Activated naive CD4-positive, alpha-beta T cell treated with anti-CD3 and anti-CD28 coated beads, Interleukin-2, amount 50 U/mL, for 24 hours (primary cell): Measurements from ENCODE around the gene FPGS.
"Not testable (repeated sequence)": the region's sequence is repeated elsewhere in the genome, so short reads cannot be mapped to it uniquely, and the experiment has no call there.

Experiments
- H3K27ac Mint-ChIP-seq: one replicate; pipeline ENCODE4 v1.8.0; 2021; ENCODE audit warnings: mild to moderate bottlenecking, mixed read lengths
- H3K27me3 Mint-ChIP-seq: one replicate; pipeline ENCODE4 v1.8.0; 2021; ENCODE audit warnings: mixed read lengths
- H3K36me3 Mint-ChIP-seq: one replicate; pipeline ENCODE4 v1.8.0; 2021; ENCODE audit warnings: mixed read lengths
- H3K4me1 Mint-ChIP-seq: one replicate; pipeline ENCODE4 v1.8.0; 2021; ENCODE audit warnings: mixed read lengths
- H3K4me3 Mint-ChIP-seq: one replicate; pipeline ENCODE4 v1.8.0; 2021; ENCODE audit warnings: mild to moderate bottlenecking, mixed read lengths
- H3K9me3 Mint-ChIP-seq: one replicate; pipeline ENCODE4 v1.8.0; 2021; ENCODE audit warnings: mixed read lengths

FPGS gene

DNA sequence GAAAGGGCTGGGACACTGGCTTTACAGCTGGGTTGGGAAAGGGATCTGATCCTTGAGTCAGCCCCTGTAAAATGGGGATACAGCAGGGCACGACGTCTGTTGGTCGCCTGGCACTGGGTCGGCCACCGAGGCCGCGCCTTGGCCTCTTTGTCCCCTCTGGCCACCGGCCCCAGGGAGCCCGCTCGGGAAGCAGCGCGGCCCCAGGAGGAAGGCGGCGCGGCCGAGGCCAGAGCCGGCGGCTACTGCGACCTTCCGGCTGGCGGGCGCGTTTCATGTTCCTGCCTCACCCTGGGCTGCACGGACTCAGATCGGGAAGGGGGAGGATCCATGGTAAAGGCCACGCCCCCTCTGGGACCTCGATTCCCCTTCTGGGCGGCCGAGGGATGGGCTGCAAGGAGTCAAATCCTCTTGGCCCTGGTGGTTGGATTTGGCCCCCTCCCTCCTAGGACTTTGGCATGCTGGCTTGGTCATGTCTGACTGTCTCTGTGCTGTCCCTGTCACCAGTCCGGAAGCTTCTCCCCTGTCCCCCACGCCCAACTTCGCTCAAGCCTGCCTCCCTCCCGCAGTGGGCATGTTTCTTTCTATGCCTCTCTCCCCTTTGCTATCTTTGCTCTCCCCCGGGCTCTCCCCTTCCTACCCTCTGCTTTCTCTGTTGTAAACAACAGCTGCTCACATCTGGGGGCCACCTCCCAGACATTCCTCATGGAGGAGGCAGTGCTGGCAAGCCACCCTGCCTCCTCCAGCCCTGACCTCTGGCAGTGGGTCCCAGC is 25.8 kb downstream of the FPGS start:
- H3K27ac Mint-ChIP-seq, result peak overlapping the region; percentile 51
- H3K4me1 Mint-ChIP-seq, result peaks cover 10% of the 10 kb centered on the region
- H3K4me3 Mint-ChIP-seq, result no peak overlapping the region
- peaks cover 2% of the 10 kb centered on the region for H3K36me3 Mint-ChIP-seq
- H3K9me3 Mint-ChIP-seq, result no peaks in the 10 kb centered on the region
- H3K27me3 Mint-ChIP-seq, result no peaks in the 10 kb centered on the region

DNA sequence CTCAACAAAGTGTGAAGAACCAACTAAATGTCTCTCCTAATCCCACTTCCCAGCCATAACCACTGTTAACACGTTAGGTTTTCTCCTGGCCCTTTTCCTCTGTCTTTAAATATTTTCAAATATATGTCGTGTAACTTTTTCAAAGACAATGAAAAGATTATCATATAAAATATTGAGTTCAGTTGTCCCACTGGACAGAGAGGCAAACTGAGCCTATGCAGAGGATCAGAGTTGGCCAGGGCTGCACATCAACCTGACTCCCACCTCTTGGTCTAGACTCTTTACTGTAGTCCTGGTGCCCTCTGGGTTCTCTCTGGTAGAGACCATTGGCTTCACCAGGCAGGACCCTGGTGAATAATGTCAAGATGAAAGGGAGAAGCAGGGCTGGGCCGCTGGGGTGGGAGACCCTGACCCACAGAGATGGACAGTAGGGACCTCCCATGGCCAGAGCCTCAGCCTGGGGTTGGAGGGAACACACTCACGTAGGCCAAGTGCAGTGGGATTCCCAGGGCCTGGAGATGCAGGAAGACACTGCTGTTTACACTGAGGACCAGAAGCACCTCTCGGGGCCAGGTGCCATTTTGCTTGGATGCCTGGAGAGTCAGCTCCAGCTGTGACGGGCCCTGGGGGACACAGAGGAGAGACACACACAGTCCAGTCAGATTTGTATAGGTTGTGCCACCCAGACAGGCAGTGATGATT is 26.7 kb downstream of the FPGS start:
- H3K4me3 Mint-ChIP-seq, result no peak overlapping the region
- no peaks in the 10 kb centered on the region for H3K36me3 Mint-ChIP-seq
- H3K27ac Mint-ChIP-seq, result peak overlapping the region; percentile 62
- no peaks in the 10 kb centered on the region for H3K9me3 Mint-ChIP-seq
- peaks cover 14% of the 10 kb centered on the region for H3K4me1 Mint-ChIP-seq
- H3K27me3 Mint-ChIP-seq, result no peaks in the 10 kb centered on the region

DNA sequence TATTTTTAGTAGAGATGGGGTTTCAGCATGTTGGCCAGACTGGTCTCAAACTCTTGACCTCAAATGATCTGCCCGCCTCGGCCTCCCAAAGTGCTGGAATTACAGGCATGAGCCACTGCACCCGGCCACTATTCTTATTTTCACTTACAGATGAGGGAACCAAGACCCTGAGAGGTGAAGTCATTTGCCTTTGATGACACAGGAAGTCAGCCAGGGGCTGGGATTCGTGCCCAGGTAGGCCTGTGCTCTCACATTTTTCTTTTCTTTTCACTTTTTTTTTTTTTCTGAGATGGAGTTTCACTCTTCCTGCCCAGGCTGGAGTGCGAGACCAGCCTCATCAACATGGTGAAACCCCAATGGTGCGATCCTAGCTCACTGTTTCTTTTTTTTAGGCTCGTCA is 29.6 kb downstream of the FPGS start:
- H3K9me3 Mint-ChIP-seq, result no peaks in the 10 kb centered on the region
- H3K4me1 Mint-ChIP-seq, result peaks cover 17% of the 10 kb centered on the region
- H3K36me3 Mint-ChIP-seq, result no peaks in the 10 kb centered on the region
- peak overlapping the region; percentile 85 for H3K27ac Mint-ChIP-seq
- H3K27me3 Mint-ChIP-seq, result no peaks in the 10 kb centered on the region
- H3K4me3 Mint-ChIP-seq, result peak overlapping the region; percentile 43

DNA sequence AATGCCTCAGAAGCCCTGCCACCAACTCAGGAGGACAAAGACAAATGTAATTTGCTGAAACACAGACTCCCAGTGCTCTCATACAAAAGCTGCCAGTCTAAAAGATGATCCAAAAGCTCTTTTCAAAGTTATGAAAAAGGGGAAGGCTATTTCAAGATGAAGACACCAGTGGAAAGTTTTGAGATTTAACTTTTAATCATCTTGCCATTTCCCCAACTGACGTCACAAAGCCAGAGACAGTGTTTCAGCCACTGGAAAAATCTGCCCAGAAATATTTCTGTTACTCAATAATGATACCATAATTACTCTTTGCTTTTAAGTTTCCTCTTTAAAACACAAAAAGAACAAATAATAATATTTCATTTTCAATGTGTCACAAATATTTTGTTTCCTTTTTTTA is 30.9 kb downstream of the FPGS start:
- Mint-ChIP-seq H3K36me3 (no peaks in the 10 kb centered on the region), H3K4me3 (no peak overlapping the region), H3K27me3 (no peaks in the 10 kb centered on the region), H3K9me3 (no peaks in the 10 kb centered on the region), H3K4me1 (peaks cover 17% of the 10 kb centered on the region), H3K27ac (no peak overlapping the region)

DNA sequence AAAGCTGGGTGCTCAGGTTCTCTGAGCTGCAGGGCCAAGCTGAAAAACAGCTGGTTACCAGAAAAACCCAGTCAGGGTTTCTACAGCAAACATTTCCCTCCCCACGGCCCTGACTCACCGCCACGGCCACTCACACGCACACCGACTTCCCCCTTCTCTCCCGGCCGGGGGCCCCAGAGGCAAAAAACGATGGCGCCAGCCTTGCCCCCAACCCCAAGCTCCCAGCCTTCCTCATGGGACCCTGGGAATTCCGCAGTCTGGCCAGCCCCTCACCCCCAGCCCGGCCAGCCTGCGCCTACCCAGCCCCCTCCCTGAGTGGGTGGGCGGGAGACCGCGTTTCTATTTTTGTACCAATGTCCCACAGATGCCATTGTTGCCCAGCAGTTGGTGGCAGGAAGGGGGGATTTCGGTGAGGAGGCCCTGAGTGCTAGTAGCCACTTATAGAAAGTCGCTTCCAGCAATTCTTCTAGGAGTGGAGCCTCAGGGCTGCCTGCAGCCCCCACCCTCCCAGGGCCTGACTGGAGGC is 33.4 kb downstream of the FPGS start:
- Mint-ChIP-seq H3K4me1 (peaks cover 17% of the 10 kb centered on the region), H3K27ac (no peak overlapping the region), H3K36me3 (no peaks in the 10 kb centered on the region)

DNA sequence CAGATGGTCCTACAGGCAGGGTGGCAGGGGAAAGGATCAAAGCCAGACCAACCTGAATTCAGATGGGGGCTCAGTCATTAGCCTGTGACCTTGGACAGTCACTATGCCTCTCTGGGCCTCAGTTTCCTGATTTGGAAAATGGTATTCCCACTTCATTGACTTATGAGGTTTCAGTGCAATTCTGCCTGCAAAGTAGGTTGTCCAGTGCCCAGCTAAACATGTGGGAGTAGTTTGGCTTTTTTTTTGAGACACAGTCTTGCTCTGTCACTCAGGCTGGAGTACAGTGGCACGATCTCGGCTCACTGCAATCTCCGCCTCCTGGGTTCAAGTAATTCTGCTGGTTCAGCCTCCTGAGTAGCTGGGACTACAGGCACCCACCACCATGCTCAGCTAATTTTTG is 33.9 kb downstream of the FPGS start:
- not testable (repeated sequence) for H3K9me3 Mint-ChIP-seq, H3K27me3 Mint-ChIP-seq, H3K36me3 Mint-ChIP-seq, H3K27ac Mint-ChIP-seq, H3K4me3 Mint-ChIP-seq
- H3K4me1 Mint-ChIP-seq, result peaks cover 17% of the 10 kb centered on the region

More for the DNA sequence above, 33.4 kb downstream of the FPGS start:
- H3K9me3 Mint-ChIP-seq, result no peaks in the 10 kb centered on the region
- no peaks in the 10 kb centered on the region for H3K27me3 Mint-ChIP-seq
- no peak overlapping the region for H3K4me3 Mint-ChIP-seq

DNA sequence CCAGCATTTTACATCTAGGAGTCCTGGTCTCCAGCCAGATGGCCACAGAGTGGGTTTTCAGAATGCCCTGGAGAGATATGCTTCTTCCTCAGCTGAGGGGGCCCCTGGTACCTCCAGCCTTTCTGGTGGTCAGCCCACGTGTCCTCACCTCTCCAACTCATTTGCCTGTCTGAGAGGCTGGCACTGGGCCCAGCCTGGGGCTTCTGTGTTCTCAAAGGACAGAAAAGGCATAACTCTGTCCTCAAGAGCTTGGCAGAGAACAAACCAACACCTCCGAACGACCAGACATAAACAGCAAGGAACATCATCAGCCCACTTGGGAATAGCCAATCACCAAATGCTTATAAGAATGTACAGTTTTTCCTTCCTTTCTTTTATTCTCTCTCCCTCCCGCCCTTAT is 34.7 kb downstream of the FPGS start:
- peaks cover 1% of the 10 kb centered on the region for H3K36me3 Mint-ChIP-seq
- peaks cover 14% of the 10 kb centered on the region for H3K4me1 Mint-ChIP-seq
- no peak overlapping the region for H3K4me3 Mint-ChIP-seq
- H3K27me3 Mint-ChIP-seq, result no peaks in the 10 kb centered on the region
- no peak overlapping the region for H3K27ac Mint-ChIP-seq
- H3K9me3 Mint-ChIP-seq, result no peaks in the 10 kb centered on the region

DNA sequence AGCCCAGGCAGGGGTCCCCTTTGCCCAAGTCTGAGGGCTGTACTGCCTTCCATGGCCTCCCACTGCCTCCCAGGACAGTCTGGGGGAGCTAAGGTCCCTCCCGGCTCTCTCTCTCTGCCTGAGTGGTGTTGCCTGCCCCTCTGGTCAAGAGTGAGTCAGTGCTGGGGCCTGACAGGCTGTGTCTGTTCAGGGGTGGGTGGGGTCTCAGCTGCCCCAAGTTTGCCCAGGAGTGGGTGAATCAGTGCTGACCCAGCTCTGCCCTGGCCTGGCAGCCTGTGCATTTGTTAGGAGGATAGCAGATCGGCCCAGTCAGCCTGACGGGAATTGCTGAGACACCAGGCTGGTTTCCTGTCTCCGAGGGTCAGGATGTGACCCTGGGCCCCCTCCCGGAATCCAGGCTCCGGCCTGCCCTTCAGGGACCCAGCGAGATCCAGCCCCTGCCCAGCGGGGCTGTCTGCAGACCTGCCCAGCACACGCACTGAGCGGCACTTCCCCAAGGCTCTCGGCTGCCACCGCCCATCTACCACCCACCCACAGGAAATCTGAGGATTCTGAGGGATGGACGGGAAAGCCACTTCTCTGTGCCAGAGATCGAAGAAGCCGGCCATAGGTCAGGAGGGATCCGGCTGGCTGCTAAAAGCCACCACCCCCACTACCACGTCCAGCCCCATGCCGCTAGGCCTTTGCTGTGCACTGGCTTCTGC is 35.8 kb downstream of the FPGS start:
- no peaks in the 10 kb centered on the region for H3K27me3 Mint-ChIP-seq
- H3K9me3 Mint-ChIP-seq, result no peaks in the 10 kb centered on the region
- H3K4me3 Mint-ChIP-seq, result no peak overlapping the region
- peaks cover 1% of the 10 kb centered on the region for H3K36me3 Mint-ChIP-seq
- peaks cover 6% of the 10 kb centered on the region for H3K4me1 Mint-ChIP-seq
- no peak overlapping the region for H3K27ac Mint-ChIP-seq

DNA sequence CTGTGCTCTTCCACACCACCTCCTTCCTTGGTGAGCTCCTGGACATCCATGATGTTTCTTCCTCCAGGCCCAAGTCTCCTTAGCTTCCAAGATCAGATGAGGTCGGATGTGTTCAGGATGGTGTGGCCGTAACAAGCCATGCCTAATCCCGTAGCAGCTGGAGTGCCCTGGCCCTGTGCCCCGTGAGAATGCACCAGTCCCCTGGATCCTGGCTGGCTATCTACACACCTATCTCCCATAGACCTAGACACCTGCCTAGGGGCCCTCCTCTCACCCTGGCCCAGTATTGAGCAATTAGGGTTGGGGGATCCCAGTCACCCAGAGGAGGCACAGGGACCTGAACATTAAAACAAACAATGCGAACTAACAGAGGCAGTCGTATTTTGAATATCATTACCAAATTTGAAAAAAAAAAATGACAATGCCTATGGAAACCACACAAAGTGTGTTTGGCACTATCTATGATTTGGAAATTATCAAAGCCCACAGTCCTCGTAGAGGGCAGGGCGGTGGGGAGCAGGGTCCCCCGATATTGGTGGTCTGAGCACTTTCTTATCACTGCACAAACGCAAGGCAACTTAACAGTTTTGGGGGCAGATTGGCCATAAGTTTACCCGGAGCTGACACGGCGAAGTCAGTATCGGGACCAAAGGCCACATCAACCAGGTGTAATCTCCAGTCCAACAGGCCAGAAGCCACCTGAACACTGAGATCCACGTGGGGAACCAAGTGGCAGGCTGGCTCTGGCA is 38.6 kb downstream of the FPGS start:
- Mint-ChIP-seq H3K4me3 (no peak overlapping the region), H3K4me1 (no peaks in the 10 kb centered on the region), H3K36me3 (peaks cover 1% of the 10 kb centered on the region), H3K27me3 (no peaks in the 10 kb centered on the region), H3K27ac (no peak overlapping the region), H3K9me3 (no peaks in the 10 kb centered on the region)

DNA sequence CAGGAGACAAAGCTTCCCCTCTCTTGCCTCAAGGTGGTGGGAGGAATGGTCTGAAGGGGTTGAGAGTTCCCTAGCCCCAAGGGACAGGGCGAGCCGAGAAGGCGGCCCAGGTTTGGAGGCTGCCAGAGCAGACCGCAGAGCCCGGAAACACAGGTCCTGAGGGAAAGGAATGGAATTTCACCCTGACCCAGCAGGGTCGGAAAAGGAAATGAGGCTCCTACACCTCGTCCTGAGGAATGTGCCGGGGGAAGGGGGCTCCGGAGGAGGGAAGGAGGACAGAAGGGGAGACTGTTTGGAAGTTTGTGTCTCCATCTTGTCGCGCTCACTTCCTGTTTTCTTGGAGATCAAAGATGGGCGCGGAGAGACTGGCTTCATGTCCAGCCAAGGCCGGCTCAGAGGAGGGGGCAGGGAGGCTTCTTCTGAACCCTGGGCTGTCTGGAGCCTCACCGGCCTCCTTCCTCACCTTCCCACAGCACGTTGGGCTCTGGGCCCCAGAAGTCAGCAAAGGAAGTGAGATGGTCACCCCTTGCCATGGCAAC is 42.2 kb downstream of the FPGS start:
- Mint-ChIP-seq H3K27me3 (no peaks in the 10 kb centered on the region), H3K4me3 (no peak overlapping the region), H3K4me1 (no peaks in the 10 kb centered on the region), H3K9me3 (no peaks in the 10 kb centered on the region), H3K27ac (no peak overlapping the region), H3K36me3 (peaks cover 13% of the 10 kb centered on the region)

DNA sequence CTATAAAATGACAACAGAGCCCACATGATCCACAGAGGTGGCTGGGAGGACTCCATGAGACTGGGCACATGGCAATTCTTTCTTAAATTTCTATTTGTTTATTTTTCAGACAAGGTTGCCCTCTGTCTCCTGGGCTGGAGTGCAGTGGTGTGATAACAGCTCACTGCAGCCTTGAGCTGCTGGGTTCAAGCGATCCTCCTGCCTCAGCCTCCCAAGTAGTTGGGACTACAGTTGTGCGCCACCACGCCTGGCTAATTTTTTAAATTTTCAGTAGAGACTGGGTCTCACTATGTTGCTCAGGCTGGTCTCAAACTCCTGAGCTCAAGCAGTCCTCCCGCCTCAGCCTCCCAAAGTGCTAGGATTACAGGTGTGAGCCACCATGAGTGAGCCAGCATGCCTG is 42.9 kb downstream of the FPGS start:
- not testable (repeated sequence) for H3K9me3 Mint-ChIP-seq, H3K4me1 Mint-ChIP-seq, H3K27ac Mint-ChIP-seq, H3K27me3 Mint-ChIP-seq, H3K4me3 Mint-ChIP-seq
- H3K36me3 Mint-ChIP-seq, result peaks cover 16% of the 10 kb centered on the region

DNA sequence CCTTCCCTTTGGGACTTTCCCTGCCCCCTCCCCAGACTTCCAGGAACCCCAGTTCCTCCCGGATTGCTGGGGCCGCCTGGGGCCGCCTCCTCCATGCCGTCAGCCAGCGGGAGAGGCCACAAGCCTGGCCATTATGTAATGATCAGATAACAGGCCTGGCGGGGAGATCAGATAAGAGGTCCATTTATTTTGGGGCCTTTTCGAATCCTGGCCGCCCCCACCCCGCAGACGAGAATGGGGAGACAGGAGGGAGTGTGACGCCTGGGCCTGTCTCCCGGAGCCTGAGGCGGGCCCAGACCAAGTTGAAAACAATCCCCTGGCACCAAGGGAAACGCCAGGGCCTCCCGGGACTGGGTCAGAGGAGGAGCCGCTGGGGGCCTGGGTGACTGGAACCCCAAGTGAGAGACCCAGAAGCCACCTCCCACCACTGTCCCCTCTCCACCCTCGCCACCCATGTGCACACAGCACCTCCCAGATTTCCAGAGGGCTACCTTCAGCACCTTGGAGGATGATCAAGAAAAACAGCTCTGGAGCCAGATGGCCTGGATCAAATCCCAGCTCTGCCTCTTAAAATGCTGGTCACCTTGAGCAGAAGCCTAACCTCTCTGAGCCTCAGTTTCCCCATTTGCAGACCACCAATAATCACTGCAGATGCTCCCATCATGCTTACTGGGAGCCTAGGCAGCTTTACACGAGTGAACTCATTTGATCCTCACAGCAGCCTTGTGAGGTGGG is 43.9 kb downstream of the FPGS start:
- Mint-ChIP-seq H3K27me3 (no peaks in the 10 kb centered on the region), H3K27ac (no peak overlapping the region), H3K4me3 (no peak overlapping the region), H3K9me3 (no peaks in the 10 kb centered on the region), H3K4me1 (peaks cover 1% of the 10 kb centered on the region), H3K36me3 (peaks cover 14% of the 10 kb centered on the region)

DNA sequence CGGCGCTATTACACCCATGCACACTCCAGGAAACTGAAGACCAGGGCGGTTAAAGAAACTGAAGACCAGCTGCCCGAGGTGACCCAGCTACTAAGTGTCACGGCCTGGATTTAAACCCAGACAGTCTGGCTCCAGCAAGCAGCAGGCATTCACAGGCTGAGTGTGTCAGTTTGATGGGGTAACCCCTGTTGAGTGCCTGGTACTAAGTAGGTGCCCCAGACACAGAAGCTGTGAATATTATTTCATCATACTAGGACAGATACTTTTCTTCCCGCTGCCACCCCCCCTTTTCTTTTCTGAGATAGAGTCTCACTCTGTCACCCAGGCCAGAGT is 44.5 kb downstream of the FPGS start:
- H3K36me3 Mint-ChIP-seq, result peaks cover 14% of the 10 kb centered on the region
- H3K27me3 Mint-ChIP-seq, result no peaks in the 10 kb centered on the region
- H3K27ac Mint-ChIP-seq, result no peak overlapping the region
- peaks cover 7% of the 10 kb centered on the region for H3K4me1 Mint-ChIP-seq
- H3K4me3 Mint-ChIP-seq, result no peak overlapping the region
- H3K9me3 Mint-ChIP-seq, result no peaks in the 10 kb centered on the region

DNA sequence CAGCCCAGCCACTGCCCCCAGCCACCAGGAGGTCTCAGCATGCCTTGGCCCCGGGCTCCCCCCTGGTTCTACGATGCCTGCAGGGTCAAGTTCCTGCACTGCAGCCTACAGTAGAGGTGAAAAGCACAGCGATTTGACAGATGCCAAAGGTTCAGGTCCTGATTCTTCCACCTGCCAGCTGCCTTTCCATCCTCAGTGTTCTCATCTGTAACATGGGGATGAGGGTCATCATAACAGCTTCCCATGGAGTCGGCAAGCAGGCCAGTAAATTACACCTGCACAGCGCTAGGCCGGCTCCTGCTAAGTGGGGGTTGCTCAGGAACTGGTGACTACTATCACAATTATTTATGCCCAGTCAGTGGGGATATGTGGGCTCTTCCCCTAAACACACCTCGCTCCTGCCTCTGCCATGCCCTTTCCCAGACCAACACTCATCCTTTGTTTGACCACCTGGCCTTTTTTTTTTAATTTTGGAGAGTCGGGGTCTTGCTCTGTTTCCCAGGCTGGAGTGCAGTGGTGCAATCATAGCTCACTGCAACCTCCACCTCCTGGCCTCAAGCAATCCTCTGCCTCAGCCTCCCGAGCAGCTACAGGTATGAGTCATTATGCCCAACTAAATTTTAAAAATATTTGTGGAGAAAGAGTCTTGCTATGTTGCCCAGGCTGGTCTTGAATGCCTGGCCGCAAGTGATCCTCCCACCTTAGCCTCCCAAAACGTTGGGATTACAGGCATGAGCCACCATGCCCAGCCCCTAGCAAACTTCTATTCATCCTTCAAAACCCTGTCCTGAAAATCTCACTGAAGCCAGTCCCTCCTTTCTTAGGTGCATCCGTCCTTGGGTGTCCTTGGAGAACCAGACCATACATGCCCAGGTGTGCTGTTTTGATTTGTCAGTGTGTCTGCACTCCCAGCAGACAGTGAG is 45.4 kb downstream of the FPGS start:
- no peak overlapping the region for H3K27ac Mint-ChIP-seq
- H3K27me3 Mint-ChIP-seq, result no peaks in the 10 kb centered on the region
- peaks cover 14% of the 10 kb centered on the region for H3K36me3 Mint-ChIP-seq
- H3K4me1 Mint-ChIP-seq, result peaks cover 16% of the 10 kb centered on the region
- no peaks in the 10 kb centered on the region for H3K9me3 Mint-ChIP-seq
- H3K4me3 Mint-ChIP-seq, result no peak overlapping the region
